Keratinocyte (primary cell): Measurements from ENCODE around the gene ZC3H7A. TPM values are rescaled to one million over a fixed set of nuclear protein-coding genes. Genes with fewer than 3 reads are reported as not detected.
"Not testable (repeated sequence)": the region's sequence is repeated elsewhere in the genome, so short reads cannot be mapped to it uniquely, and the experiment has no call there.

Source experiments
- DNase-seq: peaks from one replicate; pipeline ENCODE4 v3.0.0-alpha.2; 2011; ENCODE audit warnings: low read depth, missing footprints, low spot score
- FAIRE-seq: peaks from 2 replicates; lab custom pipeline; 2011; peaks lifted over from hg19 to GRCh38; lab: Jason Lieb, UNC
- H2AFZ ChIP-seq: 2 replicates; pipeline ENCODE4 v1.6.0; 2012; ENCODE audit warnings: low read length, control low read depth, inconsistent platforms; ENCODE audit not compliant: control insufficient read depth
- H3K27ac ChIP-seq: 2 replicates; pipeline ENCODE4 v1.5.1; 2011; ENCODE audit warnings: low read length; ENCODE audit not compliant: control insufficient read depth, insufficient read depth
- H3K27me3 ChIP-seq: 3 replicates; pipeline ENCODE4 v1.6.0; 2011; ENCODE audit warnings: low read length; ENCODE audit not compliant: control insufficient read depth, insufficient read depth; ENCODE audit errors: extremely low read depth
- H3K36me3 ChIP-seq, 2 experiments: 2 replicates in 1 of 2; 3 replicates in 1 of 2; pipeline ENCODE4 v1.5.1; 2011; ENCODE audit warnings: low read length in 2 of 2, mild to moderate bottlenecking in 1 of 2; ENCODE audit not compliant: control insufficient read depth in 2 of 2, insufficient read depth in 2 of 2; ENCODE audit errors: extremely low read depth in 1 of 2
- H3K4me1 ChIP-seq: 3 replicates; pipeline ENCODE4 v1.5.1; 2011; ENCODE audit warnings: low read length; ENCODE audit not compliant: control insufficient read depth, insufficient read depth; ENCODE audit errors: extremely low read depth
- H3K4me2 ChIP-seq: 3 replicates; pipeline ENCODE4 v1.6.0; 2011; ENCODE audit warnings: low read depth, low read length; ENCODE audit not compliant: control insufficient read depth, insufficient read depth; ENCODE audit errors: extremely low read depth
- H3K4me3 ChIP-seq, 3 experiments: fragments of 200-600 bp in 1 of 3; sonication (generic) in 1 of 3; 2 replicates in 2 of 3; 3 replicates in 1 of 3; pipeline ENCODE4 v1.5.1; 2011 to 2016; ENCODE audit warnings: low read length in 3 of 3, mild to moderate bottlenecking in 3 of 3, control low read depth in 2 of 3, inconsistent platforms in 1 of 3, low read depth in 1 of 3, mixed read lengths in 1 of 3, mixed run types in 1 of 3, moderate library complexity in 1 of 3; ENCODE audit not compliant: control insufficient read depth in 2 of 3, insufficient read depth in 2 of 3; ENCODE audit errors: extremely low read depth in 1 of 3
- H3K79me2 ChIP-seq: 2 replicates; pipeline ENCODE4 v1.6.0; 2012; ENCODE audit warnings: low read length; ENCODE audit not compliant: control insufficient read depth, insufficient read depth
- H3K9ac ChIP-seq: 3 replicates; pipeline ENCODE4 v1.6.0; 2011; ENCODE audit warnings: low read length; ENCODE audit not compliant: control insufficient read depth, insufficient read depth; ENCODE audit errors: extremely low read depth
- H3K9me1 ChIP-seq: 3 replicates; pipeline ENCODE4 v1.6.0; 2011; ENCODE audit warnings: low read length; ENCODE audit not compliant: control insufficient read depth, insufficient read depth; ENCODE audit errors: extremely low read depth
- H3K9me3 ChIP-seq: 2 replicates; pipeline ENCODE4 v1.5.1; 2012; ENCODE audit warnings: low read depth, low read length; ENCODE audit not compliant: control insufficient read depth
- H4K20me1 ChIP-seq: 3 replicates; pipeline ENCODE4 v1.6.0; 2011; ENCODE audit warnings: low read length; ENCODE audit not compliant: control insufficient read depth, insufficient read depth; ENCODE audit errors: extremely low read depth
- EZH2 ChIP-seq: IDR thresholded peaks from one replicate; pipeline ENCODE4 v1.6.1; 2012; ENCODE audit warnings: inconsistent platforms, mild to moderate bottlenecking, low read length, moderate library complexity
- dilution Hi-C: fragments of 300-500 bp; cut with MboI; formaldehyde crosslinking; loops from one replicate; pipeline ENCODE4 v1.7.0; 2020; ENCODE audit warnings: low sequenced_read_pairs; ENCODE audit not compliant: extremely low pct_ligation_motif_present
- polyA plus RNA-seq, 5 experiments: library from polyadenylated mRNA; depleted of rRNA in 3 of 5; stranded (reverse) in 3 of 5; stranded (forward) in 1 of 5; unstranded in 1 of 5; fragments of >200 nt; gene quantifications; 1 replicate in 1 of 5; 2 replicates in 3 of 5; 3 replicates in 1 of 5; pipeline versions ENCODE4 v1.2.1 to v1.2.3, GENCODE V29; 2011 to 2012; ENCODE audit warnings: missing spikeins in 2 of 5, low read depth in 1 of 5, low replicate concordance in 1 of 5
- TF ChIP-seq, protein P1 (sequence below), 3 experiments: IDR thresholded peaks in 1 of 3; conservative IDR thresholded peaks in 1 of 3; optimal IDR thresholded peaks in 1 of 3; 2 replicates in 2 of 3; 3 replicates in 1 of 3; pipeline versions ENCODE3 to v1.5.1; 2011; ENCODE audit warnings: low read length in 3 of 3, mild to moderate bottlenecking in 3 of 3, moderate library complexity in 2 of 3, control low read depth in 1 of 3, inconsistent platforms in 1 of 3; ENCODE audit not compliant: insufficient read depth in 2 of 3; ENCODE audit errors: extremely low read depth in 1 of 3

The ZC3H7A gene
- polyA plus RNA-seq, 1 donor (not counting 4 experiments of a cell fraction or from before 2014, with no cell fraction given): 43.9 TPM

DNA sequence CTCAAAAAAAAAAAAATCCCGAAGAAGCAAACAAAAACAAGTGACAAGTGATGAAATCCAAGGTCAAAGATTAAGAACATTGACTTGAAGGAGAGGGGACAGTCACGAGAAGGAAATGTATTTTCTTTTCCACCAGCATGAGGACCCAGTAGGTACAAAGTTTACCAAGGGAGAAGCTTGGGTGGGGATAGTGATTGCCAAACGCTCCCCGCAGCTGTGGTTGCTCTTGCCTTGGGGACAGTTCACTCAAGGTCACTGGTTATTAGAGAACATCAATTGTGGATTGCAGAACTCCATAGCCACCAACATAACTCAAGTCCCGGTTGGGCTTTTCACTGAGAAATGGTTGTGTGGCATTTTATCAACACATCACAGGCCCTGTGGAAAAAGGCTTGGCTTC lies 27.3 kb upstream of the ZC3H7A start:
- dilution Hi-C loops: no loop called here
- no peak overlapping the region for H3K4me3 ChIP-seq
- H3K27ac ChIP-seq: no peak overlapping the region
- no peaks in the 10 kb centered on the region for H3K36me3 ChIP-seq
- DNase-seq (no peak), FAIRE-seq (no peak)
- H3K27me3 ChIP-seq: no peaks in the 10 kb centered on the region
- no peaks in the 10 kb centered on the region for H3K9me1 ChIP-seq
- TF ChIP-seq, protein P1, sequence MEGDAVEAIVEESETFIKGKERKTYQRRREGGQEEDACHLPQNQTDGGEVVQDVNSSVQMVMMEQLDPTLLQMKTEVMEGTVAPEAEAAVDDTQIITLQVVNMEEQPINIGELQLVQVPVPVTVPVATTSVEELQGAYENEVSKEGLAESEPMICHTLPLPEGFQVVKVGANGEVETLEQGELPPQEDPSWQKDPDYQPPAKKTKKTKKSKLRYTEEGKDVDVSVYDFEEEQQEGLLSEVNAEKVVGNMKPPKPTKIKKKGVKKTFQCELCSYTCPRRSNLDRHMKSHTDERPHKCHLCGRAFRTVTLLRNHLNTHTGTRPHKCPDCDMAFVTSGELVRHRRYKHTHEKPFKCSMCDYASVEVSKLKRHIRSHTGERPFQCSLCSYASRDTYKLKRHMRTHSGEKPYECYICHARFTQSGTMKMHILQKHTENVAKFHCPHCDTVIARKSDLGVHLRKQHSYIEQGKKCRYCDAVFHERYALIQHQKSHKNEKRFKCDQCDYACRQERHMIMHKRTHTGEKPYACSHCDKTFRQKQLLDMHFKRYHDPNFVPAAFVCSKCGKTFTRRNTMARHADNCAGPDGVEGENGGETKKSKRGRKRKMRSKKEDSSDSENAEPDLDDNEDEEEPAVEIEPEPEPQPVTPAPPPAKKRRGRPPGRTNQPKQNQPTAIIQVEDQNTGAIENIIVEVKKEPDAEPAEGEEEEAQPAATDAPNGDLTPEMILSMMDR (optimal IDR thresholded peaks at IDR 0.05 in 1 of 3, IDR thresholded peaks at IDR 0.05 in 1 of 3, conservative IDR thresholded peaks at IDR 0.05 in 1 of 3; ENCODE audit: extremely low read depth in 1 of 3, insufficient read depth in 2 of 3, low read length in 3 of 3): no peak
- no peak for TF ChIP-seq EZH2
- H3K4me1 ChIP-seq: no peaks in the 10 kb centered on the region
- H2AFZ ChIP-seq: no peak overlapping the region
- no peaks in the 10 kb centered on the region for H3K79me2 ChIP-seq
- H3K9me3 ChIP-seq: no peaks in the 10 kb centered on the region
- H4K20me1 ChIP-seq: no peaks in the 10 kb centered on the region
- H3K4me2 ChIP-seq: no peak overlapping the region
- no peak overlapping the region for H3K9ac ChIP-seq

DNA sequence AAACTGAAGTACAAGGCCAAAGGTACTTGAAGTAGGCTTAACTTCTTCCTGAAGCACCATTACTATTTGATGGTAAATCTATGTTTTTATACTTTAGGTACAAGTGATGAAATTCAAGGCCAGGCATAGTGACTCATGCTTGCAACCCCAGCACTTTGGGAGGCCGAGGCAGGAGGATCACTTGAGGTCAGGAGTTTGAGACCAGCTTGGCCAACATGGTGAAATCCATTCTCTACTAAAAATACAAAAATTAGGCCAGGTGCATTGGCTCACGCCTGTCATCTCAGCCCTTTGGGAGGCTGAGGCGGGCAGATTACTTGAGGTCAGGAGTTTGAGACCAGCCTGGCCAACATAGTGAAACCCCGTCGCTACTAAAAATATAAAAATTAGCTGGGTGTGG lies 26.6 kb upstream of the ZC3H7A start:
- H3K27me3 ChIP-seq, DNase-seq, H3K4me2 ChIP-seq, H3K79me2 ChIP-seq, H4K20me1 ChIP-seq, FAIRE-seq, H3K27ac ChIP-seq, H3K9me3 ChIP-seq, H2AFZ ChIP-seq, H3K9ac ChIP-seq, H3K4me1 ChIP-seq, H3K9me1 ChIP-seq, H3K4me3 ChIP-seq, H3K36me3 ChIP-seq, dilution Hi-C loops: not testable (repeated sequence)

DNA sequence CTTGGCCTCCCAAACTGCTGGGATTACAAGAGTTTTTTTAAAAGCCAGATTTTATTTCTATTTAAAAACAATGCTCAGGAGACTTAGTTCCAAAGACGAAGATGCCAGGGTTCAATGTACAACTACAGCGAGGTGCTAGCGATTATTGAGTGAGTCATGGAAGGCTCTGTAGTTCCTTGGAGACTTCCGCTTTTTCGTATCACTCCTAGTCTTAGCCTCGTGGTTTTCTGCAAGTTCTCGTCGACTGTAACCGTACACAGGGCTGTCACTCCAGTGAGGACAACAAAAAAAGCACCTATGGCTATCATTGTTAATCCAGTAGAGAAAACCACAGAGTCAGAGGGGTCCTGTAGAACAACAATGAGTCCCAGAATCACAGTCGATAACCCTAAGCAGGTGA lies 22.7 kb upstream of the ZC3H7A start:
- no peaks in the 10 kb centered on the region for H3K27me3 ChIP-seq
- dilution Hi-C loops: no loop called here
- H3K4me2 ChIP-seq: no peak overlapping the region
- H3K4me3 ChIP-seq: no peak overlapping the region
- no peak overlapping the region for H3K9ac ChIP-seq
- no peak overlapping the region for H3K27ac ChIP-seq
- no peaks in the 10 kb centered on the region for H3K4me1 ChIP-seq
- no peaks in the 10 kb centered on the region for H3K9me1 ChIP-seq
- no peaks in the 10 kb centered on the region for H3K79me2 ChIP-seq
- H2AFZ ChIP-seq: no peak overlapping the region
- H4K20me1 ChIP-seq: no peaks in the 10 kb centered on the region
- no peak for DNase-seq
- H3K9me3 ChIP-seq: no peaks in the 10 kb centered on the region
- no peaks in the 10 kb centered on the region for H3K36me3 ChIP-seq
- no peak for TF ChIP-seq EZH2
- TF ChIP-seq, protein P1 (optimal IDR thresholded peaks at IDR 0.05 in 1 of 3, IDR thresholded peaks at IDR 0.05 in 1 of 3, conservative IDR thresholded peaks at IDR 0.05 in 1 of 3; ENCODE audit: extremely low read depth in 1 of 3, insufficient read depth in 2 of 3, low read length in 3 of 3): no peak
- FAIRE-seq: no peak

DNA sequence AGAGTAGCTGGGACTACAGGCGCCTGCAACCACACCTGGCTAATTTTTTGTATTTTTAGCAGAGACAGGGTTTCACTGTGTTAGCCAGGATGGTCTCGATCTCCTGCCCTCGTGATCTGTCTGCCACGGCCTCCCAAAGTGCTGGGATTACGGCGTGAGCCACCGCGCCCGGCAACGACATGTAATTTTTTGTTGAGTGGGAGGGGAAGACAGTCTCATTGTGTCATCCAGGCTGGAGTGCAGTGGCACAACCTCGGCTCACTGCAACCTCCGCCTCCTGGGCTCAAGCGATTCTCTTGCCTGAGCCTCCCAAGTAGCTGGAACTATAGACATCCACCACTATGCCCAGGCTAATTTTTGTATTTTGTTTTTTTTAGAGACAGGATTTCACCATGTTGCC lies 21.9 kb upstream of the ZC3H7A start:
- H3K9ac ChIP-seq, FAIRE-seq, H3K4me1 ChIP-seq, H2AFZ ChIP-seq, H3K4me2 ChIP-seq, H3K36me3 ChIP-seq, H3K4me3 ChIP-seq, DNase-seq, H3K79me2 ChIP-seq, H3K9me1 ChIP-seq, dilution Hi-C loops, H3K9me3 ChIP-seq, H3K27ac ChIP-seq, H4K20me1 ChIP-seq, H3K27me3 ChIP-seq: not testable (repeated sequence)
